ENCODE data around the gene KCNF1.

Gene KCNF1

GRCh38 chr2:10883066-10883465, 28.7 kb upstream of the KCNF1 start:
- no peak overlapping the region for H3K4me2 ChIP-seq (ENCODE audit: low read length)

GRCh38 chr2:10883801-10884478, 27.8 kb upstream of the KCNF1 start:
- H3K4me2 ChIP-seq (ENCODE audit: low read length), result no peak overlapping the region

More at GRCh38 chr2:10883066-10883465, 28.7 kb upstream of the KCNF1 start:
- TF ChIP-seq EZH2phosphoT487 (IDR thresholded peaks at IDR 0.05; ENCODE audit: borderline replicate concordance, low read length), result no peak
- no peaks in the 10 kb centered on the region for H3K4me1 ChIP-seq (ENCODE audit: control insufficient read depth, low read length)
- no peak overlapping the region for H3K27ac ChIP-seq (ENCODE audit: low read depth, low read length)
- no peaks in the 10 kb centered on the region for H3K79me2 ChIP-seq (ENCODE audit: control insufficient read depth, low read length)
- H4K20me1 ChIP-seq (ENCODE audit: control insufficient read depth, insufficient read depth, low read depth, low read length), result no peaks in the 10 kb centered on the region
- H3K36me3 ChIP-seq (ENCODE audit: control insufficient read depth, low read length), result no peaks in the 10 kb centered on the region
- no peaks in the 10 kb centered on the region for H3K9me2 ChIP-seq (replicated peaks; ENCODE audit: control insufficient read depth, low read length)
- no peaks in the 10 kb centered on the region for H3K9me3 ChIP-seq (ENCODE audit: control insufficient read depth, insufficient read depth, low read length)
- no peak overlapping the region for H3K4me3 ChIP-seq (ENCODE audit: low read length)
- H3F3A ChIP-seq (ENCODE audit: control insufficient read depth, insufficient read depth), result no peaks in the 10 kb centered on the region
- peaks cover 6% of the 10 kb centered on the region; the same call in 1 of the 2 replicates for H3K27me3 ChIP-seq (ENCODE audit: control insufficient read depth, low read length)

GRCh38 chr2:10884574-10884975, 27.2 kb upstream of the KCNF1 start:
- no peak overlapping the region for H3K4me2 ChIP-seq (ENCODE audit: low read length)
- TF ChIP-seq CTCF (IDR thresholded peaks at IDR 0.05; ENCODE audit: low read depth, low read length, poor library complexity, severe bottlenecking), result no peak
- no peak for TF ChIP-seq EZH2phosphoT487 (IDR thresholded peaks at IDR 0.05; ENCODE audit: borderline replicate concordance, low read length)

More at GRCh38 chr2:10883801-10884478, 27.8 kb upstream of the KCNF1 start:
- H3K4me3 ChIP-seq (ENCODE audit: low read length), result no peak overlapping the region
- no peaks in the 10 kb centered on the region for H3K36me3 ChIP-seq (ENCODE audit: control insufficient read depth, low read length)
- H4K20me1 ChIP-seq (ENCODE audit: control insufficient read depth, insufficient read depth, low read depth, low read length), result no peaks in the 10 kb centered on the region
- no peaks in the 10 kb centered on the region for H3F3A ChIP-seq (ENCODE audit: control insufficient read depth, insufficient read depth)
- no peaks in the 10 kb centered on the region for H3K4me1 ChIP-seq (ENCODE audit: control insufficient read depth, low read length)
- no peaks in the 10 kb centered on the region for H3K9me3 ChIP-seq (ENCODE audit: control insufficient read depth, insufficient read depth, low read length)
- TF ChIP-seq EZH2phosphoT487 (IDR thresholded peaks at IDR 0.05; ENCODE audit: borderline replicate concordance, low read length) (no peak), CTCF (IDR thresholded peaks at IDR 0.05; ENCODE audit: low read depth, low read length, poor library complexity, severe bottlenecking) (no peak)
- peaks cover 6% of the 10 kb centered on the region; the same call in 1 of the 2 replicates for H3K27me3 ChIP-seq (ENCODE audit: control insufficient read depth, low read length)
- no peaks in the 10 kb centered on the region for H3K79me2 ChIP-seq (ENCODE audit: control insufficient read depth, low read length)
- H3K9me2 ChIP-seq (replicated peaks; ENCODE audit: control insufficient read depth, low read length), result no peaks in the 10 kb centered on the region
- H3K27ac ChIP-seq (ENCODE audit: low read depth, low read length), result no peak overlapping the region

GRCh38 chr2:10885094-10885860, 26.5 kb upstream of the KCNF1 start:
- no peak overlapping the region for H3K4me2 ChIP-seq (ENCODE audit: low read length)
- TF ChIP-seq EZH2phosphoT487 (IDR thresholded peaks at IDR 0.05; ENCODE audit: borderline replicate concordance, low read length) (no peak), CTCF (IDR thresholded peaks at IDR 0.05; ENCODE audit: low read depth, low read length, poor library complexity, severe bottlenecking) (no peak)

More at GRCh38 chr2:10884574-10884975, 27.2 kb upstream of the KCNF1 start:
- Histone ChIP-seq H3K27ac (ENCODE audit: low read depth, low read length) (no peak overlapping the region), H3K4me3 (ENCODE audit: low read length) (no peak overlapping the region), H3K9me3 (ENCODE audit: control insufficient read depth, insufficient read depth, low read length) (no peaks in the 10 kb centered on the region), H3K4me1 (ENCODE audit: control insufficient read depth, low read length) (no peaks in the 10 kb centered on the region), H3F3A (ENCODE audit: control insufficient read depth, insufficient read depth) (no peaks in the 10 kb centered on the region), H4K20me1 (ENCODE audit: control insufficient read depth, insufficient read depth, low read depth, low read length) (no peaks in the 10 kb centered on the region), H3K79me2 (ENCODE audit: control insufficient read depth, low read length) (no peaks in the 10 kb centered on the region), H3K27me3 (ENCODE audit: control insufficient read depth, low read length) (peaks cover 6% of the 10 kb centered on the region; the same call in 1 of the 2 replicates), H3K9me2 (replicated peaks; ENCODE audit: control insufficient read depth, low read length) (no peaks in the 10 kb centered on the region), H3K36me3 (ENCODE audit: control insufficient read depth, low read length) (no peaks in the 10 kb centered on the region)

More at GRCh38 chr2:10885094-10885860, 26.5 kb upstream of the KCNF1 start:
- Histone ChIP-seq H3K27me3 (ENCODE audit: control insufficient read depth, low read length) (peaks cover 6% of the 10 kb centered on the region; the same call in 1 of the 2 replicates), H3K36me3 (ENCODE audit: control insufficient read depth, low read length) (no peaks in the 10 kb centered on the region), H3K4me1 (ENCODE audit: control insufficient read depth, low read length) (no peaks in the 10 kb centered on the region), H3F3A (ENCODE audit: control insufficient read depth, insufficient read depth) (no peaks in the 10 kb centered on the region), H3K9me2 (replicated peaks; ENCODE audit: control insufficient read depth, low read length) (no peaks in the 10 kb centered on the region), H3K79me2 (ENCODE audit: control insufficient read depth, low read length) (no peaks in the 10 kb centered on the region), H3K9me3 (ENCODE audit: control insufficient read depth, insufficient read depth, low read length) (no peaks in the 10 kb centered on the region), H3K4me3 (ENCODE audit: low read length) (no peak overlapping the region), H3K27ac (ENCODE audit: low read depth, low read length) (no peak overlapping the region), H4K20me1 (ENCODE audit: control insufficient read depth, insufficient read depth, low read depth, low read length) (no peaks in the 10 kb centered on the region)
